Kidney (tissue), 14 donors: ENCODE results near the gene DSCAM. TPM values are rescaled to one million over a fixed set of nuclear protein-coding genes. Genes with fewer than 3 reads are reported as not detected.

Experiments used
- DNase-seq, 5 donors: peaks; one replicate each; pipeline ENCODE4 v3.0.0-alpha.2; 2013 to 2020
- FAIRE-seq: peaks from 2 replicates; lab custom pipeline; 2012; peaks lifted over from hg19 to GRCh38; lab: Jason Lieb, UNC
- H3K27ac ChIP-seq, 2 donors: one replicate each; pipeline ENCODE4 v1.7.0; 2013; ENCODE audit warnings: low read depth in 2 of 2, low read length in 2 of 2, inconsistent platforms in 1 of 2
- H3K27me3 ChIP-seq: one replicate; pipeline ENCODE4 v1.7.1; 2013; ENCODE audit warnings: low read length, inconsistent platforms; ENCODE audit not compliant: control insufficient read depth, insufficient read depth
- H3K36me3 ChIP-seq, 3 donors: one replicate each; pipeline versions ENCODE4 v1.7.0 to v1.7.1; 2013; ENCODE audit warnings: low read length in 3 of 3, control low read depth in 1 of 3, inconsistent platforms in 1 of 3; ENCODE audit not compliant: insufficient read depth in 3 of 3, control insufficient read depth in 2 of 3
- H3K4me1 ChIP-seq, 3 donors: one replicate each; pipeline versions ENCODE4 v1.7.0 to v1.7.1; 2013; ENCODE audit warnings: low read length in 3 of 3, inconsistent platforms in 1 of 3, low read depth in 1 of 3; ENCODE audit not compliant: control insufficient read depth in 2 of 3, insufficient read depth in 2 of 3
- H3K4me3 ChIP-seq, 3 donors: one replicate each; pipeline versions ENCODE4 v1.7.0 to v1.8.1; 2013; ENCODE audit warnings: low read length in 3 of 3, control low read depth in 1 of 3, inconsistent platforms in 1 of 3
- H3K9ac ChIP-seq, 3 donors: one replicate each; pipeline versions ENCODE4 v1.7.0 to v1.7.1; 2013; ENCODE audit warnings: low read length in 3 of 3, control low read depth in 1 of 3, inconsistent platforms in 1 of 3
- H3K9me3 ChIP-seq, 3 donors: one replicate each; pipeline versions ENCODE4 v1.7.0 to v1.7.1; 2013; ENCODE audit warnings: low read length in 3 of 3, control low read depth in 1 of 3, inconsistent platforms in 1 of 3; ENCODE audit not compliant: control insufficient read depth in 2 of 3, insufficient read depth in 1 of 3
- intact Hi-C: fragments of 100-400 bp; cut with DNase I; formaldehyde crosslinking; loops from one replicate; pipeline ENCODE4 v1.11.1; 2022
- polyA plus RNA-seq: library from polyadenylated mRNA; stranded (reverse); fragments of 350-450 nt; fragmentation: Illumina TruSeq; extraction: RNeasy Lipid Tissue Mini Kit (QIAGEN cat#74804); gene quantifications from one replicate; pipeline ENCODE4 v1.2.3, GENCODE V29; 2014; ENCODE audit warnings: low read depth, low replicate concordance; ENCODE audit not compliant: insufficient read depth
- total RNA-seq: library from RNA; stranded (reverse); fragmentation: NEBNext Ultra II Directional; extraction: Animal tissue kit (Norgen Biotek cat#: 25700); gene quantifications from one replicate; pipeline ENCODE4 v1.2.1, GENCODE V29; 2021
- TF ChIP-seq, protein P1 (sequence below): IDR thresholded peaks from 3 replicates; pipeline ENCODE4 v1.5.1; 2012; ENCODE audit warnings: mild to moderate bottlenecking, moderate library complexity, borderline replicate concordance; ENCODE audit not compliant: insufficient read depth; ENCODE audit errors: extremely low read depth
- donor health status: control.
- donor health status: control.
- donor health status: control.
- donor health status: control.
- donor health status: control.
- donor health status: DM: yes; HTN: yes; CAD: no.
- donor health status: Normal renal cell carcinoma (clear cell type).

Gene DSCAM
- total and polyA plus RNA-seq, 2 donors from 2014 or later: not detected

DNA sequence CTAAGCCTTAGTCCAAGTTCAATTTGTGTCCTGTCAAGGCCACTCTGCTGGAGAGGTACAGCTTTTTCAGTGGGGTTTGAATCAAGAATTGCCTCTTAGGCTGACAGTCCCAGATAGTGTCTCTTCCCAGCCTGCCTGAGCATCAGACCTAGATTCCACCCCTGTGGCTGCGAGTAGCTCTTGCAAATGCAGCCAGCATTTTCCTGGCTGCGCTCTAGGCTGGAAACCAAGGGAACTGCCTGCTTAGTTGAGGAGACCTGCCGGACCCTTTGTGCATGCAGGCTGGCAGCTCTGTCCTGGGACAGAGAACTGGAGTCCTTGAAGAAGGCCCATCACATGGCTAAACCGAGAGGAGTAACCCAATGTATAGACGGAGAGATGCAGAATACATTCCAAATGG, 686.0 kb downstream of the DSCAM start:
- no peak overlapping the region for H3K4me3 ChIP-seq
- no peak overlapping the region for H3K27ac ChIP-seq
- TF ChIP-seq, protein P1, sequence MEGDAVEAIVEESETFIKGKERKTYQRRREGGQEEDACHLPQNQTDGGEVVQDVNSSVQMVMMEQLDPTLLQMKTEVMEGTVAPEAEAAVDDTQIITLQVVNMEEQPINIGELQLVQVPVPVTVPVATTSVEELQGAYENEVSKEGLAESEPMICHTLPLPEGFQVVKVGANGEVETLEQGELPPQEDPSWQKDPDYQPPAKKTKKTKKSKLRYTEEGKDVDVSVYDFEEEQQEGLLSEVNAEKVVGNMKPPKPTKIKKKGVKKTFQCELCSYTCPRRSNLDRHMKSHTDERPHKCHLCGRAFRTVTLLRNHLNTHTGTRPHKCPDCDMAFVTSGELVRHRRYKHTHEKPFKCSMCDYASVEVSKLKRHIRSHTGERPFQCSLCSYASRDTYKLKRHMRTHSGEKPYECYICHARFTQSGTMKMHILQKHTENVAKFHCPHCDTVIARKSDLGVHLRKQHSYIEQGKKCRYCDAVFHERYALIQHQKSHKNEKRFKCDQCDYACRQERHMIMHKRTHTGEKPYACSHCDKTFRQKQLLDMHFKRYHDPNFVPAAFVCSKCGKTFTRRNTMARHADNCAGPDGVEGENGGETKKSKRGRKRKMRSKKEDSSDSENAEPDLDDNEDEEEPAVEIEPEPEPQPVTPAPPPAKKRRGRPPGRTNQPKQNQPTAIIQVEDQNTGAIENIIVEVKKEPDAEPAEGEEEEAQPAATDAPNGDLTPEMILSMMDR: no peak
- no peak for FAIRE-seq
- intact Hi-C loops: no loop called here
- H3K36me3 ChIP-seq: no peaks in the 10 kb centered on the region
- H3K9me3 ChIP-seq: no peaks in the 10 kb centered on the region
- no peaks in the 10 kb centered on the region for H3K27me3 ChIP-seq
- H3K4me1 ChIP-seq: peaks cover 0 to 3% (median 0%) of the 10 kb centered on the region in 3 donors
- DNase-seq: no peak
- H3K9ac ChIP-seq: no peak overlapping the region

DNA sequence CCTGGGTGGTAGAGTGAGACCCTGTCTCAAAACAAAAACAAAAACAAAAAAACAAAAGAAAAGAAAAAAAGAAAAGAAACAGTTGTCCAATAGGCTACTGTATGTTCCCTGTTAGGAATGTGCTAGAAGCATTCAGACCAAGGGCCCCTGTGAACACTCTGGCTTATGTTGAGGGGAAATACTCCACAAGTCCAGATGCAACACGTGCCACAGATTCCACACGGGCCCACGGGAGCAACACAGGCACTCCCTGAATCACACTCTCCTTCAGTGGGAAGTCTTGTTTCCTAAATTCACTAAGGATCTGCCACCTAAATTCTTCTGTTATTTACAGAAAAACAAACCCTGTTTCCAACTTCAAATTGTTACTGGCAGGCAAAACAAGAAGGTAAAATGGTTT, 688.6 kb downstream of the DSCAM start:
- Histone ChIP-seq H3K4me1 (peaks cover 0 to 3% (median 0%) of the 10 kb centered on the region in 3 donors), H3K9ac (no peak overlapping the region), H3K27ac (no peak overlapping the region), H3K9me3 (no peaks in the 10 kb centered on the region), H3K4me3 (no peak overlapping the region), H3K27me3 (no peaks in the 10 kb centered on the region), H3K36me3 (no peaks in the 10 kb centered on the region)
- no peak for FAIRE-seq
- TF ChIP-seq, protein P1: no peak
- no peak for DNase-seq
- intact Hi-C loops: no loop called here

DNA sequence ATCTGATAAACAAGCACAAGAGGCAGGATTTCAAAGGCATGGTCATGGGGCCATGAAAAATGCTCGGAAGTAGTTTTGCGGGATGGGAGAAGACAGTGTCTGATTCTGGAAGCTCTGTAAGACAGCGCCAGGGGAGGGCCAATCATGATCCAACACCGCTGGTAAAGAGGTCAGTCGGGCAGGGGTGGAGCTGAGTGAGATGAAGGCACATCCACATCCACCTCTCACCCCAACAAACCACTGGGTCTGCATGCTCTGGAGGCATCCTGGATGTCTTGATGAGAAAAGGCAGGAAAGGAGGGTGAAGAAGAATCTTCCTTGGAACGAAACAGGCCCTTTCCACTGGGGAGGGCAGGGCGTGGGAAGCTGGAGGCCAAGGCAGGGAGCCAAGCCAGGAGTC, 691.4 kb downstream of the DSCAM start:
- H3K4me1 ChIP-seq: no peaks in the 10 kb centered on the region
- intact Hi-C loops: no loop called here
- TF ChIP-seq, protein P1: no peak
- H3K36me3 ChIP-seq: no peaks in the 10 kb centered on the region
- DNase-seq (no peak), FAIRE-seq (no peak)
- H3K27me3 ChIP-seq: no peaks in the 10 kb centered on the region
- H3K9me3 ChIP-seq: no peaks in the 10 kb centered on the region
- H3K4me3 ChIP-seq: no peak overlapping the region
- no peak overlapping the region for H3K27ac ChIP-seq
- H3K9ac ChIP-seq: no peak overlapping the region

- intact Hi-C loops: no loop called here
- Histone ChIP-seq H3K4me3 (no peak overlapping the region), H3K9ac (no peak overlapping the region), H3K27ac (no peak overlapping the region), H3K4me1 (no peaks in the 10 kb centered on the region), H3K9me3 (no peaks in the 10 kb centered on the region), H3K36me3 (no peaks in the 10 kb centered on the region), H3K27me3 (no peaks in the 10 kb centered on the region)
- FAIRE-seq: no peak
- DNase-seq: no peak
- TF ChIP-seq, protein P1: no peak
Observed at GRCh38 chr21:40153351-40153750, 693.6 kb downstream of the DSCAM start.
